Progenitor cell of endocrine pancreas (in vitro differentiated cells): Measurements from ENCODE around the gene FIGN. TPM values are rescaled to one million over a fixed set of nuclear protein-coding genes. Genes with fewer than 3 reads are reported as not detected.

Experiments used
- DNase-seq: peaks from one replicate; pipeline ENCODE4 v3.0.0; 2021; ENCODE audit warnings: low spot score; ENCODE audit not compliant: unreplicated experiment
- H3K27ac Mint-ChIP-seq: 2 replicates; pipeline ENCODE4 v1.8.0; 2021; ENCODE audit warnings: mild to moderate bottlenecking, moderate library complexity, mixed read lengths
- H3K27me3 Mint-ChIP-seq: 2 replicates; pipeline ENCODE4 v1.8.0; 2021; ENCODE audit warnings: mixed read lengths
- H3K36me3 Mint-ChIP-seq: 2 replicates; pipeline ENCODE4 v1.8.0; 2022; ENCODE audit warnings: mixed read lengths; ENCODE audit not compliant: insufficient read depth
- H3K4me1 Mint-ChIP-seq: 2 replicates; pipeline ENCODE4 v1.8.0; 2021; ENCODE audit warnings: low read depth, mixed read lengths
- H3K4me3 Mint-ChIP-seq: 2 replicates; pipeline ENCODE4 v1.8.0; 2021; ENCODE audit warnings: low read depth, mild to moderate bottlenecking, moderate library complexity, mixed read lengths
- H3K9me3 Mint-ChIP-seq: 2 replicates; pipeline ENCODE4 v1.8.0; 2021; ENCODE audit warnings: low read depth, mixed read lengths
- total RNA-seq: library from RNA; stranded (reverse); gene quantifications from 2 replicates; pipeline ENCODE4 v1.2.1, GENCODE V29; 2021
- TF ChIP-seq, protein P1 (sequence below): fragments of 200-600 bp; sonication (generic); IDR thresholded peaks from one replicate; pipeline ENCODE4 v1.5.0; 2021; ENCODE audit warnings: antibody characterized with exemption, mild to moderate bottlenecking; ENCODE audit not compliant: unreplicated experiment

The FIGN gene
- total RNA-seq, 1 donor from 2014 or later, result 18.0 TPM

DNA sequence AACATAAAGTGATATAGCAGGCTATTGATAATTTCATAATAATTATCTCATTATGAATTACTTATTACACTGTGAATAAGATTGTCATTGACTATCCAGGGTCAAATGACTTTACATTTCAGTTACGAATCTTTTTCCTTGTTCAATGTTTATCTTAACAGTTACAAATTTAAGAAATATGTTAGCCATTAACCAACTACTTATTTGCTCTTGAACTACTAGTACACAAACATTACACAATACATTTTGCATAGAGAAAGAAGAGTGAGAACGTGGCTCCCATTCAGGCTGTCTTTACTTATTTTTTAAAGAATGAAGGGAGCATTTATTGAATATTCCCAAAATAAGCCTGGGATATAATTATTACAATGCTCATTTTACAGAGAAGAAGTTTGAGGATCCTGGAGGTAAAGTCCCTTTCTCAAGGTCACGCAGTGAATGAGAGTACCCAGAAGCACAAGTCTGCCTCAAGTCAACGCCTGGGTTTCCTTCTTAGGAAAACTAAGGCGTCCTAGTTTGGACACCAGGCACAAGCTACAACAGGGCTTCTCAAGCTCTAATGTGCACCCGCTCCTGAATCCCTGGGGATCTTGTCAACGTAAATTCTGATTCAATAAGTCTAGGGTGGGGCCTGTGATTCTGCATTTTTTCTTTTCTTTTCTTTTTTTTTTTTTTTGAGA, 164.2 kb downstream of the FIGN start:
- DNase-seq, result no peak
- H3K4me1 Mint-ChIP-seq, result peaks cover 10% of the 10 kb centered on the region
- H3K4me3 Mint-ChIP-seq, result no peak overlapping the region
- no peak overlapping the region for H3K27ac Mint-ChIP-seq
- H3K9me3 Mint-ChIP-seq, result no peaks in the 10 kb centered on the region
- no peaks in the 10 kb centered on the region for H3K27me3 Mint-ChIP-seq
- no peaks in the 10 kb centered on the region for H3K36me3 Mint-ChIP-seq
- TF ChIP-seq, protein P1, sequence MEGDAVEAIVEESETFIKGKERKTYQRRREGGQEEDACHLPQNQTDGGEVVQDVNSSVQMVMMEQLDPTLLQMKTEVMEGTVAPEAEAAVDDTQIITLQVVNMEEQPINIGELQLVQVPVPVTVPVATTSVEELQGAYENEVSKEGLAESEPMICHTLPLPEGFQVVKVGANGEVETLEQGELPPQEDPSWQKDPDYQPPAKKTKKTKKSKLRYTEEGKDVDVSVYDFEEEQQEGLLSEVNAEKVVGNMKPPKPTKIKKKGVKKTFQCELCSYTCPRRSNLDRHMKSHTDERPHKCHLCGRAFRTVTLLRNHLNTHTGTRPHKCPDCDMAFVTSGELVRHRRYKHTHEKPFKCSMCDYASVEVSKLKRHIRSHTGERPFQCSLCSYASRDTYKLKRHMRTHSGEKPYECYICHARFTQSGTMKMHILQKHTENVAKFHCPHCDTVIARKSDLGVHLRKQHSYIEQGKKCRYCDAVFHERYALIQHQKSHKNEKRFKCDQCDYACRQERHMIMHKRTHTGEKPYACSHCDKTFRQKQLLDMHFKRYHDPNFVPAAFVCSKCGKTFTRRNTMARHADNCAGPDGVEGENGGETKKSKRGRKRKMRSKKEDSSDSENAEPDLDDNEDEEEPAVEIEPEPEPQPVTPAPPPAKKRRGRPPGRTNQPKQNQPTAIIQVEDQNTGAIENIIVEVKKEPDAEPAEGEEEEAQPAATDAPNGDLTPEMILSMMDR, result no peak

DNA sequence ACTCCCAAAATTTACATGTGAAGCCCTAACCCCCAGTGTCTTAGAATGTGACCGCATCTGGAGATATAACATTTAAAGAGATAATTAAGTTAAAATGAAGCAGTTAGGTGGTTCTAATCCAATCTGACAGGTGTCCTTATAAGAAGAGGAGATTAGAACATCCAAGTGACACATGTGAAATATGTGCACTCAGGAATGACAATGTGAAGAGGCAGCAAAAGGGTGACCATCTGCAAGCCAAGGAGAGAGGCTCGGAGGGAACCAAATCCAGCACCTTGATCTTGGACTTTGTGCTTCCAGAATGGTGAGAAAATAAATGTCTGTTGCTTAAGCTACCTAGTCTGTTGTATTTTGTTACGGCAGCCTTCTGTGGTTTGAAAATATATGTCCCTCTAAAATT, 165.4 kb downstream of the FIGN start:
- no peaks in the 10 kb centered on the region for H3K27me3 Mint-ChIP-seq

DNA sequence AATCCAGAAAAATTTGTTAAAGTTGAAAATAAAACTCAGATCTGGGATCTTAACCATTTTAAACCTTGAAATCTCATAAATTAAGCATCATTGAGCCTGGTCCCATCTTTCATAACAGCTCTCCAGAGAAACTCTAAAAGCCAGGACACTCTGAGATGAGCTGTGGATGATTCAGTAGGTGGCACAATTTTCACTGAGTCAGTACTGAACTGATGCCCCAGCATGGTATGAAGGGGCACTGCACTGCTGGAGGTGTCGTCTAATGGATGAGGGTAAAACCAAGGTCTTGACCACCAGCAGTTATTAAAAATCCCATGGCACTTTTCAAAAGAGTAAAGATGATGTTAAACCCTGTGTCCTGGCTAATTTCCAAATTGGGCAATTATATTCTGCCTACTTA, 170.6 kb downstream of the FIGN start:
- H3K9me3 Mint-ChIP-seq, result no peaks in the 10 kb centered on the region
- H3K4me3 Mint-ChIP-seq, result no peak overlapping the region
- H3K27me3 Mint-ChIP-seq, result no peaks in the 10 kb centered on the region
- no peak overlapping the region for H3K27ac Mint-ChIP-seq
- H3K36me3 Mint-ChIP-seq, result no peaks in the 10 kb centered on the region
- TF ChIP-seq, protein P1, result no peak
- no peak for DNase-seq
- H3K4me1 Mint-ChIP-seq, result no peaks in the 10 kb centered on the region

More for the DNA sequence above, 165.4 kb downstream of the FIGN start:
- TF ChIP-seq, protein P1, result no peak
- no peaks in the 10 kb centered on the region for H3K9me3 Mint-ChIP-seq
- no peak for DNase-seq
- H3K4me3 Mint-ChIP-seq, result no peak overlapping the region
- H3K27ac Mint-ChIP-seq, result no peak overlapping the region
- H3K36me3 Mint-ChIP-seq, result no peaks in the 10 kb centered on the region
- peaks cover 10% of the 10 kb centered on the region for H3K4me1 Mint-ChIP-seq

DNA sequence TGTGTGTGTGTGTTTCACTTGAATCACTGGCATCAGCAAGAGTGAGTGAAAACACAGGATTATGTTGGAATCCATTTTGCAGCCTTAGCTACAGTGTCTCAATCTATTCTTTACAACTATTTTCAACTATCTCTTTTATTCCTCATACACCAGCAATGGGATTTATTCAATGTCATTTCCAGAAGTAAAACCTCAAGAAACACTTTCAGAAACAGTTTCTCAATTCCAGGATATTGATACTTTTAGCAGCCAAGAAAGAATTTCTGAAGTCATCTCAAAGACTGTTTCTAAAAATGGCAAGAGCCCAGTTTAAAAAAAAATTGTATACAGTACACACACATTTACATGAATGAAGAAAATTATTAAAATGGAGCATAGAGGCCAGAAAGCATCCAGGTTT, 171.6 kb downstream of the FIGN start:
- Mint-ChIP-seq H3K27me3 (no peaks in the 10 kb centered on the region), H3K4me1 (no peaks in the 10 kb centered on the region)
- TF ChIP-seq, protein P1, result no peak

DNA sequence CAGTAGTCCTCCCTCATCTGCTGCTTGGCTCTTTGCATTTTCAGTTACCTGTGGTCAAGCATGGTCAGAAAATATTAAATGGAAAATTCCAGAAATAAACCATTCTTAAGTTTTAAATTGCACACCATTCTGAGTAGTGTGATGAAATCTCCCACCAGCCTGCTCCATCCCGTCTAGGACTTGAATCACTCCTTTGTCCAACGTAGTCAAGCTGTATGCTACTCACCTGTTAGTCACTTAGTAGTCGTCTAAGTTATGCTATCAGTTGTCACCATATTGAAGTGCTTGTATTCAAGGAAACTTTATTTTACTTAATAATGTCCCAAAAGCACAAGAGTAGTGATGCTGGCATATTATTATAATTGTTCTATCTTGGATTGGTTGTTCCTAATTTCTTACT, 172.5 kb downstream of the FIGN start:
- no peaks in the 10 kb centered on the region for H3K36me3 Mint-ChIP-seq
- no peak overlapping the region for H3K27ac Mint-ChIP-seq
- no peak overlapping the region for H3K4me3 Mint-ChIP-seq
- DNase-seq, result no peak
- TF ChIP-seq, protein P1, result no peak
- no peaks in the 10 kb centered on the region for H3K9me3 Mint-ChIP-seq
- peaks cover 2% of the 10 kb centered on the region for H3K4me1 Mint-ChIP-seq
- H3K27me3 Mint-ChIP-seq, result no peaks in the 10 kb centered on the region

More for the DNA sequence above, 171.6 kb downstream of the FIGN start:
- DNase-seq, result no peak
- H3K36me3 Mint-ChIP-seq, result no peaks in the 10 kb centered on the region
- H3K4me3 Mint-ChIP-seq, result no peak overlapping the region
- no peak overlapping the region for H3K27ac Mint-ChIP-seq
- H3K9me3 Mint-ChIP-seq, result no peaks in the 10 kb centered on the region
